SK-N-SH (cell line): ENCODE data around the gene HOXC6.

Source experiments
- CHD2 ChIP-seq: fragments of 150-350 bp; IDR thresholded peaks from 2 replicates; pipeline ENCODE4 v1.6.1; 2018; ENCODE audit warnings: low read length; ENCODE audit not compliant: partially characterized antibody
- CTCF ChIP-seq: fragments of 200-600 bp; sonication (generic); IDR thresholded peaks from 2 replicates; pipeline ENCODE4 v1.6.1; 2017; ENCODE audit warnings: antibody characterized with exemption, mild to moderate bottlenecking, moderate library complexity
- GABPA ChIP-seq: IDR thresholded peaks from 2 replicates; pipeline ENCODE4 v1.4.0; 2012; ENCODE audit warnings: low read depth, mild to moderate bottlenecking
- JUND ChIP-seq: IDR thresholded peaks from 2 replicates; pipeline ENCODE4 v1.4.0; 2012
- MXI1 ChIP-seq: IDR thresholded peaks from 2 replicates; pipeline ENCODE4 v1.6.1; 2012; ENCODE audit warnings: mild to moderate bottlenecking, low read depth, low read length, improper control_type of control experiment
- POLR2AphosphoS5 ChIP-seq: IDR thresholded peaks from 2 replicates; pipeline ENCODE4 v1.6.1; 2012; ENCODE audit warnings: low read depth, low read length
- RCOR1 ChIP-seq: fragments of 150-350 bp; IDR thresholded peaks from 2 replicates; pipeline ENCODE4 v1.6.1; 2017; ENCODE audit warnings: antibody characterized with exemption, low read length
- RXRA ChIP-seq: IDR thresholded peaks from 2 replicates; pipeline ENCODE4 v1.4.0; 2012; ENCODE audit warnings: low read depth, mild to moderate bottlenecking, borderline replicate concordance
- TAF1 ChIP-seq: IDR thresholded peaks from 2 replicates; pipeline ENCODE4 v1.6.1; 2012; ENCODE audit warnings: low read depth, mild to moderate bottlenecking, low read length, moderate library complexity, borderline replicate concordance
- YY1 ChIP-seq: IDR thresholded peaks from 2 replicates; pipeline ENCODE4 v1.4.0; 2012; ENCODE audit warnings: low read depth, mild to moderate bottlenecking
- TF ChIP-seq, protein P1 (sequence below): IDR thresholded peaks from 2 replicates; pipeline ENCODE4 v1.6.1; 2012; ENCODE audit warnings: mild to moderate bottlenecking, low read depth, low read length, moderate library complexity
- TF ChIP-seq, protein P2 (sequence below): fragments of 150-350 bp; IDR thresholded peaks from 2 replicates; pipeline ENCODE4 v1.6.1; 2017; ENCODE audit warnings: antibody characterized with exemption, low read length, low read depth, borderline replicate concordance

DNA sequence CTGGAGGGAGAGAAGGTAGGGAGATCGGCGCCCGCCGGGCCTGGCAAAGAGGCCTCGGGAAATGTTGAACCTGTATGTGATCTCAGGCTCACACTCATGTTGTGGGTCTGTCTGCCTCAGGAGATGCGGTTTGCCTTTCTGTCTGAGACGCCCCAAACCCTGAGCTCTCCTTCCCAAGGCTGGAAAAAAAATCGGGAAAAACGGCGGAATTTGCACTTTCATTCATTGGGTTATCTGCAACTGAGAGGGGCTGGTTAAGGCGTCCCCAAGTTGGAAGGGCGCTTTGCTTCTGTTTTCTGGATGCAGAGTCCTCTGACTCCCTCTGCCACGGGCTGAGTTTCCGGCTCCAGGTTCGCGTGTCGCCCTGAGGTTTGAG, 33.2 kb upstream of the HOXC6 start:
- no peak for TF ChIP-seq RCOR1
- TF ChIP-seq RXRA: no peak
- no peak for TF ChIP-seq TAF1
- TF ChIP-seq, protein P1, sequence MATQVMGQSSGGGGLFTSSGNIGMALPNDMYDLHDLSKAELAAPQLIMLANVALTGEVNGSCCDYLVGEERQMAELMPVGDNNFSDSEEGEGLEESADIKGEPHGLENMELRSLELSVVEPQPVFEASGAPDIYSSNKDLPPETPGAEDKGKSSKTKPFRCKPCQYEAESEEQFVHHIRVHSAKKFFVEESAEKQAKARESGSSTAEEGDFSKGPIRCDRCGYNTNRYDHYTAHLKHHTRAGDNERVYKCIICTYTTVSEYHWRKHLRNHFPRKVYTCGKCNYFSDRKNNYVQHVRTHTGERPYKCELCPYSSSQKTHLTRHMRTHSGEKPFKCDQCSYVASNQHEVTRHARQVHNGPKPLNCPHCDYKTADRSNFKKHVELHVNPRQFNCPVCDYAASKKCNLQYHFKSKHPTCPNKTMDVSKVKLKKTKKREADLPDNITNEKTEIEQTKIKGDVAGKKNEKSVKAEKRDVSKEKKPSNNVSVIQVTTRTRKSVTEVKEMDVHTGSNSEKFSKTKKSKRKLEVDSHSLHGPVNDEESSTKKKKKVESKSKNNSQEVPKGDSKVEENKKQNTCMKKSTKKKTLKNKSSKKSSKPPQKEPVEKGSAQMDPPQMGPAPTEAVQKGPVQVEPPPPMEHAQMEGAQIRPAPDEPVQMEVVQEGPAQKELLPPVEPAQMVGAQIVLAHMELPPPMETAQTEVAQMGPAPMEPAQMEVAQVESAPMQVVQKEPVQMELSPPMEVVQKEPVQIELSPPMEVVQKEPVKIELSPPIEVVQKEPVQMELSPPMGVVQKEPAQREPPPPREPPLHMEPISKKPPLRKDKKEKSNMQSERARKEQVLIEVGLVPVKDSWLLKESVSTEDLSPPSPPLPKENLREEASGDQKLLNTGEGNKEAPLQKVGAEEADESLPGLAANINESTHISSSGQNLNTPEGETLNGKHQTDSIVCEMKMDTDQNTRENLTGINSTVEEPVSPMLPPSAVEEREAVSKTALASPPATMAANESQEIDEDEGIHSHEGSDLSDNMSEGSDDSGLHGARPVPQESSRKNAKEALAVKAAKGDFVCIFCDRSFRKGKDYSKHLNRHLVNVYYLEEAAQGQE: no peak
- TF ChIP-seq, protein P2, sequence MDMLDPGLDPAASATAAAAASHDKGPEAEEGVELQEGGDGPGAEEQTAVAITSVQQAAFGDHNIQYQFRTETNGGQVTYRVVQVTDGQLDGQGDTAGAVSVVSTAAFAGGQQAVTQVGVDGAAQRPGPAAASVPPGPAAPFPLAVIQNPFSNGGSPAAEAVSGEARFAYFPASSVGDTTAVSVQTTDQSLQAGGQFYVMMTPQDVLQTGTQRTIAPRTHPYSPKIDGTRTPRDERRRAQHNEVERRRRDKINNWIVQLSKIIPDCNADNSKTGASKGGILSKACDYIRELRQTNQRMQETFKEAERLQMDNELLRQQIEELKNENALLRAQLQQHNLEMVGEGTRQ: no peak
- no peak for TF ChIP-seq CTCF
- TF ChIP-seq CHD2: no peak
- TF ChIP-seq POLR2AphosphoS5: no peak
- no peak for TF ChIP-seq YY1
- TF ChIP-seq JUND: no peak
- TF ChIP-seq GABPA: no peak
- no peak for TF ChIP-seq MXI1
